HG03457 (cell line): Measurements from ENCODE around the gene RAD51B.

ENCODE experiments used
- ATAC-seq: cut with Tn5 transposase; IDR thresholded peaks from one replicate; pipeline ENCODE4 v1.9.1; 2021; ENCODE audit warnings: moderate number of reproducible peaks; ENCODE audit not compliant: unreplicated experiment

The RAD51B gene

GRCh38 chr14:68261092-68261842 lies 441.7 kb downstream of the RAD51B start:
- no peak for ATAC-seq

GRCh38 chr14:68262567-68262966 lies 443.0 kb downstream of the RAD51B start:
- ATAC-seq: no peak

GRCh38 chr14:68263563-68264259 lies 444.1 kb downstream of the RAD51B start:
- ATAC-seq: no peak

- no peak for ATAC-seq
These were observed 444.6 kb downstream of the RAD51B start for GRCh38 chr14:68264260-68264569.

GRCh38 chr14:68266998-68267397 lies 447.4 kb downstream of the RAD51B start:
- ATAC-seq: no peak

- peak; percentile 44 for ATAC-seq
These were observed 448.6 kb downstream of the RAD51B start for GRCh38 chr14:68268197-68268596.

GRCh38 chr14:68268719-68269118 lies 449.1 kb downstream of the RAD51B start:
- ATAC-seq: no peak

- ATAC-seq: no peak
These were observed 449.8 kb downstream of the RAD51B start for GRCh38 chr14:68269136-68269927.

GRCh38 chr14:68270342-68270741 lies 450.8 kb downstream of the RAD51B start:
- no peak for ATAC-seq

- no peak for ATAC-seq
These were observed 452.4 kb downstream of the RAD51B start for GRCh38 chr14:68271913-68272391.

- ATAC-seq: no peak
These were observed 453.8 kb downstream of the RAD51B start for GRCh38 chr14:68273413-68273812.

- no peak for ATAC-seq
These were observed 455.1 kb downstream of the RAD51B start for GRCh38 chr14:68274725-68275124.

GRCh38 chr14:68278576-68279436 lies 459.2 kb downstream of the RAD51B start:
- ATAC-seq: no peak

- ATAC-seq: no peak
These were observed 459.8 kb downstream of the RAD51B start for GRCh38 chr14:68279437-68279720.

GRCh38 chr14:68279777-68280233 lies 460.2 kb downstream of the RAD51B start:
- ATAC-seq: peak; percentile 32

GRCh38 chr14:68281497-68281896 lies 461.9 kb downstream of the RAD51B start:
- no peak for ATAC-seq

GRCh38 chr14:68282479-68283377 lies 463.1 kb downstream of the RAD51B start:
- no peak for ATAC-seq

GRCh38 chr14:68283378-68284123 lies 464.0 kb downstream of the RAD51B start:
- ATAC-seq: no peak

GRCh38 chr14:68284333-68284732 lies 464.8 kb downstream of the RAD51B start:
- ATAC-seq: no peak
